ENCODE measurements around the gene TMEM45B.
"Not testable (repeated sequence)": the region's sequence is repeated elsewhere in the genome, so short reads cannot be mapped to it uniquely, and the experiment has no call there.

Gene TMEM45B

DNA sequence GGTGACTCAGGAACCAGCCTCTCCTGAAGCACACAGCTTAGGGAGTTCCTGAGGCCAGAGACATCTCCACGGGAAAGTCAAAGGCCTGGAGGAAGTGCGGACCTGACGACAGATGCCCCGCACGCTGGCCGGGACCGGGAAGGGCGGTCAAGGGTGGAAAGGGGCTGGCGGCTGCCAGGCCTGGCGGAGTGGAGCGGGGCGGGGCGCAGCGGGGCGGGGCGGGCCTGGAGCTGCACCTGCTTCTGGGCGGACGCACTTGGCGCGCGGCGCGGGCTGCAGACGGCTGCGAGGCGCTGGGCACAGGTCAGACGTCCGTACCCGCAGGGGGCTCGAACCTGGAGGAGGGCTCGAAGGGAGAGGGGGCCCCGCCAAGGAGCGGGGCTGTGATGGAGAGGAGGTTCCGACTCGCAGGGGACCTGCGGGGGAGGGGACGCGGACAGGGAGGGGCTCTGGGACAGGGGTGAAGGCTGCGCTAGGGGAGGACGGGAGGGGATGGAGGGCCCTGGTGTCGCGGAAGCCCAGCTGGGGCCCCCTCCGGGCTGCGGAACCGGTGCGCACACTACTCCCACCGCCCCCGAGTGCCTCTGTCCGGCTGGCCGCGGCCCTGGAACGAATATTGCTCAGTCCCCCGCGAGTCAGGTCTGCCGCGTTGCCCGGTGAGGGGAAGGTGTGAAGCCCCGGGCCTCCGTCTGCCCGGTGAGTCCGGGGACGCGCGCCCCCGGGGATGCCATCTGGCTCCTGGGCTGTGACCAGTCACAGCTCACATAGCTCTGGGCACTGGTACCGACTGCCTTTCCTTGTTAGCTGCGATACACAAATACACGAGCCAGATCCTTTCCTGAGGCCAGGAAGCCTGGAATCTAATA, at the start of gene TMEM45B:
Gene TMEM45B (plus strand): TSS at position 253 of the 866 bp plus-strand sequence. CDS start 36,635 bp downstream, outside the sequence.
- no peak for DNase-seq (ENCODE audit: low read depth in 2 of 2)

DNA sequence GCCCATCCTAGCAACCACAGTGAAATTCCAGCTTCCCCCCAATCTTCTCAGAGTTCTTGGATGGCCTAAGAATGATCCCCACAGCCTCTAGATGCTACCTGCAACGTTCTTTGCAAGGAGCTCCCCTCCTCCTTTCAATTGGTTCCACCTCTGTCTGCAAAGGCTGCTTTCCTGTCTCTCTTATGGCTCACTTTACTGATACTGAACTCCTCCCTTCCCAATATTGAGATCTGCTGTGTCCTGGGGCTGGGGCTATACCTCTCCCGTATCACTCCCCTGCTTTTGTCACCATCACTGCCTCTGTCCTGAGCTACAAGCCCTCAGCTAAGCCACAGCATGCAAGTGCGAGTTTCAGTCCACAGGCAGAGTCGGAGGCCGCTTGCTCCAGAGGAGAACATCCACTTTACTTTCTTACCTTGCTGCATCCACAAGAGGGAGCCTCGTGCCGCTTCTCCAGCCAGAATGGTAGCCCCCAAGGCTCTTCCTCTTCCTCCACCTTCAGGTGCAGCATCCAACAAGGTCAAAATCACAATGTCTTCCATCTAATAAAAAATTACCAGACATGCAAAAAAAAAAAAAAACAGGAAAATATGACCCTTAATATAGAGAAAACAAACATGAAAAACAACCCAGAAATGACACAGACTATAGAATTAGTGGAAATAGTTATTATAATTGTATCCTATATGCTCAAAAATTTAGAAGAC, 48.6 kb upstream of the TMEM45B start:
- DNase-seq (ENCODE audit: low read depth in 2 of 2): no peak

DNA sequence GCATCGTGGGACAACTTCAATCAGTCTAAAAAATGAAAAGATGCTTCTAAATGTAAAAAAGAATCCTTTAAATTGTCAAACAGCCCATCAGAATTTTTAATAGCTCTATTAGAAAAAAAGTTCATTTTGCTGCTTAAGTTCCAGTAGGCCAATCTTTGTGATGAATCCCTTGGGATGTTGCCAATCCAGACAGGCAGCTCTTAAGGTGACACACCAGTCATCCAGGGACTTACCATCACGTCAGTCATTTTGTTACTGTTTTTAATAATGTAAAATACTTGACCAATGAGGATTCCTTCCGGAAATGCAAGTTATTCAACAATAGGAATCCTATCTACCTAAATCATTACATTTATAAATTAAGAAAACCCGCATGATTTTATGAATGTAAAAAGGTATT, 47.8 kb upstream of the TMEM45B start:
- no peak for DNase-seq (ENCODE audit: low read depth in 2 of 2)

DNA sequence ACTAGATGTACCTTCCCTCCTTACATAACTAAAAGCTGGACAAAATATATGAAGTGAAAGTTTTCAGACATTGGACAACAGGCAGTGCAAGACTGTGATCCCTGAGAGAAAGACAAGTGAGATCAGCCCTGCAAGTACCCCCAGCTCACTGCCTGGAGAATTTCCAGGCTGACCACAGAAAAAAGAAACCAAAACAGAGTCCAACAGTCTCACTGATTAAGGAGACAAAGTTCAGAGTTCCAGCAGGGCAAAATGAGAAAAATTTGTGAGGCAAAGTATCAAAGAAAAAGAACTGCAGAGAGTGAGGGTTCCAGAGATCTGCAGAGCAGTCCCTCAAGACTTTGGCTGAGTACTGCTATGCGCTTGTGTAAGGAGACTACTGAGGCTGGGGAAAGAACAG, 47.3 kb upstream of the TMEM45B start:
- DNase-seq (ENCODE audit: low read depth in 2 of 2): no peak

DNA sequence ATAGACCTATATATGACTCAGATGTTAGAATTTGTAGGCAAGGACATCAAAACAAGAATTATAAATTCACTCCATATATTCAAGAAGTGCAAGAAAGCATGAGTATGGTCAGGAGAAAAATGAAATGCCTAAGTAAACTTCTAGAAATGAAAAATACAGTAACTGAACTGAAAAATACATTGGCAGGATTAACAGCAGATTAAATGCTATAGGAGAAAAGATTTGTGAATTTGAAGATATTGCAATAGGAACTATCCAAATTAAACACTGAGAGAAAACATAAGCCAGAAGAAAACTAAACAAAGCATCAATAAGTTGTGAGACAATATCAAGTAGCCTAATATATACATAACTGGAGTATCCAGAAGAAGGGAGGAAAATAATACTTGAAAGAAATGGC, 46.6 kb upstream of the TMEM45B start:
- DNase-seq (ENCODE audit: low read depth in 2 of 2): no peak

DNA sequence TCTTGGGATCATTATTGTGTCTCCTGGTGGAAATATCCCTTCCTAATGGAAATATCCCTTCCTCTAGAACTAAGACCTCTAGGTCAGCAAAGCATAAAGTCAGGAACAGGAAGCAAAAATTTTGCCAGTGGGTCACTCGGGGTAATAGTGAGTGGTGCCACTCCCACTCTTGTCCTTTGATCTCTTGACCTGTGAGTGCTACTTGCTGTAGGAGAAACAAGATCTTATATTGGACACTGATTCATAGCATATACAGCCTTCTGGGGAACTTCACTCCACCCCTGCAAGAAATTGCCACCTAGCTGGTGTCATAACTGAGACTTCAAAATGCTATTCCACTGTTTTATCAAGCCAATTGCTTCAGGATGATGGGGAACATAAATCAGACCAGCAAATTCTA, 44.7 kb upstream of the TMEM45B start:
- DNase-seq (ENCODE audit: low read depth in 2 of 2): no peak

DNA sequence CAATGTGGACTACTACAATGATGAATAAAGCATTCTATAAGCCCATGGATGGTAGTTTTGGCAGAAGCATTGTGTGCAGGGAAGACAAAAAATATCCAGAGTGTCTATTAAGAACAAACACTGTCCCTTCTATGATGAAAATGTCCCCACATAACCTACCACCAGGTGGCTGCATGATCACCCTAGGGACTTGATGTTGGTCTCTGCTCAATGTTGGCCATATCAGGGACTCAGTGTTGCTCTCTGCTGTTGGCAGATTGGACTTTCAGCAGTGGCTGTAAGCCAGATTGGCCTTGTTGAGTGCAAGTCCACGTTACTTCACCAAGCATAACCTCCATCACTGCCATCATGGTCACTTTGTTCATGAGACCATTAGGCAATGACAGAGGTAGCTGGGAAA, 44.2 kb upstream of the TMEM45B start:
- not testable (repeated sequence) for DNase-seq (ENCODE audit: low read depth in 2 of 2)

DNA sequence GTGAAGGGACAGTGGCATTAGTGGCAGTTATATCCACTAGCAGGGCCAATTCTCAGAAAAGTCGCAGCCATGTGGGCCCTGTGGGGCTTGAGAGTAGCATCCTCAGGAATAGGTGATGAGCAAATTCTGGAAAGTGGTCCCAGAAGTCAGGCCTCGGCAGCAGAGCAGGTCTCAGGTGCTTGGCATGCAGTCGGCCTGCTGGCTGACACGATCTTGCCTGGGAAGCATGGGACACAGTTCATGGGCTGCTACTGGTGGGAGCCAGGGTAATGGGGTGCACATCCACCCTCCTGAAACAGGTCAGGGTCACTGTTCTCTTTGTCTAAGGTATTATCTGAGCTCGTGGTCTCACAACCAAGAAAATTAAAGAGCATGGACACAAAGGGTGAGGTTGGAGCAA, 36.8 kb upstream of the TMEM45B start:
- DNase-seq (ENCODE audit: low read depth in 2 of 2): no peak

DNA sequence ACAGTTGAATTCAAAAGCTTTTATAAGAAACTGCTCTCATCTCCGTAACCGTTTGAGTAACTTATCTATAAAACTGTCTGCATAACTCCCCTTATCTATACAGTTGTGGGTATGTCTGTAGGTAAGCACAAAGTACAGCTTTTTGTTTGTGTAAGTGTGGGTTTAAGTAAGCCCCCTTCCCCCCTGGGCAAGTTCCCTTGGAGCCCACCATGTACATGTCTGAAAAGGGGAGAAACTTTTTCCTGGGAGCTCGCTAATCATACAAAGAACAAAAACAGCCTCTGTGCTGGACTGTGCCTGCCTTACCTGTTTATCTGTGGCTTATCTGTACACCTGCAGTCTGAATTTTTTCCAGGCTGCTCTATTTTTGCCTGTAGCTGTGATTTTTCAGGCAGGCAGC, 36.3 kb upstream of the TMEM45B start:
- no peak for DNase-seq (ENCODE audit: low read depth in 2 of 2)

DNA sequence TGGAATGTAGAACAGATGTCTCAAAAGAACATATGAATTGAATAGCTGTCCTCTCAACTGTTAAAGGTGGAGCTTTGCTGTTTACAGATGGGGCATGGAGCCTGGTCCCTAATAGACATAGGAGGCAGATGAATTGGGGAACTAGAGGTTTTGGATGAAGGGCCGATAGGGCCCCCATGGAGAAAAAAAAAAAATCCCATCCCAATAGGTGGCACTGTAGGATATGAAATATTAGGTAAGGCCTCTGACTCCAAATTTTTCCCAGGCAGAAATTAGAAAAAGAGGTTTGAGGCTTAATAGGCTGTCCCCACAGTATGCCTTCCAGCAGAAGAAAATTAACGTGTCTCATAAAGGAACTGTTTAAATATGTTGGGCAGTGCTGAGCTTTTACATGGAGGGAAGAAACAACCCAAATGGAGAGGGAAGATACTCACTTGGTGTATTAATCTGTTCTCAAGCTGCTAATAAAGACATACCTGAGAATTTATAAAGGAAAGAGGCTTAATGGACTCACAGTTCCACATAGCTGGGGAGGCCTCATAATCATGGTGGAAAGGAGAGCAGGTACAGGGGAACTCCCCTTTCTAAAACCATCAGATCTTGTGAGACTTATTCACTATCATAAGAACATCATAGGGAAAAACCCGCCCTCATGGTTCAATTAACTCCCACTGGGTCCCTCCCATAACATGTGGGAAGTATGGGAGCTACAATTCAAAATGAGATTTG, 30.1 kb upstream of the TMEM45B start:
- no peak for DNase-seq (ENCODE audit: low read depth in 2 of 2)

DNA sequence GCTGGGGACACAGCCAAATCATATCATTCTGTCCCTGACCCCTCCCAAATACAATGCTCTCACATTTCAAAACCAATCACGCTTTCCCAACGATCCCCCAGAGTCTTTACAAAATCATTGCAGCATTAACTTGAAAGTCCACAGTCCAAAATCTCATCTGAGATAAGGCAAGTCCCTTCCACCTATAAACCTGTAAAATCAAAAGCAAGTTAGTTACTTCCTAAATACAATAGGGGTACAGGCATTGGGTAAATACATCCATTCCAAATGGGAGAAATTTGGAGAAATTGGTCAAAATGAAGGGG, 29.6 kb upstream of the TMEM45B start:
- not testable (repeated sequence) for DNase-seq (ENCODE audit: low read depth in 2 of 2)

DNA sequence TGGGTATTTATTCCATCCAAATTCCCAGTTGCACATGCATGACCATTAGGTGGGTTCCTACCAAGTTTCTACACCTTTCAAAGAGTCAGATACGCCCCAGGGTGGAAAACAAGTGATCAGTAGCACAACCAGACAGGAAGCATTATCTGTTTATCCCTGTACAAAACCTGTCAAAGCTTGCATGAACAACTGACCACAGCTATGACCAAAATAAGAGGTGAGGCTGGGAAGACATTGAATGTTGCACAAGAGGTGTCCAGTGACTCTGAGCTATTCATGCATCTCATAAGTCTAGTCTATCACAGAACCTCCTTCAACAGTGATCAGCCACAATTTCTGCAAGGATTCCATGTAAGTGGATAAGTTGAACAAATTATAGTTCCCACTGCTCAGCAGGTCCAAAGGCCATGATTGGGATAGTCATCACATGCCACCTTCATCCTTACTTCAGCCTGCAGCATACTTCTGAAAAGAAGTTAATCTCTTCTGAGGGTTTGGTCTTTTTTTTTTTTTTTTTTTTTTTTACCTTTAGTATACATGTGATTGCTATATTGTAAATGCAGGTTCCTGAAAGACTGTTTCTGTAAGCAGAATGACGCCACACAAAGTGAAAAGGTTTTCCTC, 28.0 kb upstream of the TMEM45B start:
- DNase-seq (ENCODE audit: low read depth in 2 of 2): no peak

DNA sequence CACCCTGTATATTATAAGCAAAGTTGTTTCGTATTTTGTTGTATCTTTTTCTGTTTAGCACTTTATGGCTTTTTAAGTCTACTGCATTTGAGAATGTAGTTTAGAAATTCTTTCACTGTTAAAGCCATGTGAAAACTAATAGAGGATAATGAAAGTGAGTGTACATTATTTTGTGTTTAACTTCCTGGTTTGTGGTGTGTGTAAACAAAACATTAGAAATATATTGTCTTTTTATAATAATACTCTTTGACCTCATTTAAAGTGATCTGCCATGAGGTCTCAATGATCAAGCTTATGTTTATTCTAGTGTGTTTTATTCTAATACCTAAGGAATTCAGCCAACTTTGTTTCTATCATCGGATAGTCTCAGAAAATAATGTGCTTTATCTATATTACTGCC, 27.4 kb upstream of the TMEM45B start:
- no peak for DNase-seq (ENCODE audit: low read depth in 2 of 2)

DNA sequence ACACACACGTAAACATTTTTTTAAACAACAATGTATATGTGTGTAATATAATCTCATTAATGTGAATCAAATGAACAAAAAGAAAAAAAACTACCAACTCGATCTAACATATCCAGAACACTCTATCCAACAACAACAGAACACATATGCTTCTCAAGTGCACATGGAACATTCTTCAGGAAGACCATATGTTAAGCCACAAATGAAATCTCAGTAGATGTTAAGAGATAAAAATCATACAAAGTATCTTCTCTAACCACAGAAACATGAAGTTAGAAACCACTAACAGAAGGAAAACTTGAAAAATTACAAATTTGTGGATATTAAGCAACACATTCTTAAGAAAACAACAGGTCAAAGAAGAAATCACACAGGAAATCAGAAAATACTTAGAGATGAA, 25.5 kb upstream of the TMEM45B start:
- DNase-seq (ENCODE audit: low read depth in 2 of 2): no peak

DNA sequence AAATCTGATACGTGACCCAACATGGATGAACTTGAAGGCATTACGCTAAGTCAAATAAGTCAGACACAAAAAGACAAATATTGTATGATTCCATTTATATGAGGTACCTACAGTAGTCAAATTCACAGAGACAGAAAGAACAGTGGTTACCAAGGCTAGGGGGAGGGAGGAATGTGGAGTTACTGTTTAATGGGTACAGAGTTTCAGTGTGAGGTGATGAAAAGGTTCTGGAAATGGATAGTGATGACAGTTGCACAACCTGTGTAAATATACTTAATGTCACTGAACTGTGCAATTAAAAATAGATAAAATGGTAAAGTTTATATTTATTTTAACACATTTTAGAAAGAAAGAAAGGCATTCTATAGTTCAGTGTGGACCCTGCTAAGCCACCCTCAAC, 24.1 kb upstream of the TMEM45B start:
- no peak for DNase-seq (ENCODE audit: low read depth in 2 of 2)

DNA sequence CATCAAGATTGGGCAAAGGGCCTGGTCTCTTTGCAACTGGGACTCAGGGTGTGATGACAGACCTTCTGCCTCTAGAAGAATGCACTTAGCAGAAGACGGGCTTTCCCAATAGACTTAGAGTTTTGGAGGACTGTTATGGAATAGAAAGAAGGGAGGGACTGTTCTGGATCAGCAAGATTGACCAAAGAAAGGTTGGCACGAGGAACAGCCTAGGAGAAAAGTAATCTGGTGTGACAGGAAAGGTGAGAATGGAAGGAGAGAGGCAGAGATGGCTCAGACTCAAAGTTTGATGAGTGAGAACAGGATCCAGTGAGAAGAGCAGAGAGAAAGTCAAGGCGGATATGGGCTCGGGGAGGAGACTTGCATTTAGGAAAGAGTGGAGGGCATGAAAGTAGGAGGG, 23.0 kb upstream of the TMEM45B start:
- DNase-seq (ENCODE audit: low read depth in 2 of 2): no peak

DNA sequence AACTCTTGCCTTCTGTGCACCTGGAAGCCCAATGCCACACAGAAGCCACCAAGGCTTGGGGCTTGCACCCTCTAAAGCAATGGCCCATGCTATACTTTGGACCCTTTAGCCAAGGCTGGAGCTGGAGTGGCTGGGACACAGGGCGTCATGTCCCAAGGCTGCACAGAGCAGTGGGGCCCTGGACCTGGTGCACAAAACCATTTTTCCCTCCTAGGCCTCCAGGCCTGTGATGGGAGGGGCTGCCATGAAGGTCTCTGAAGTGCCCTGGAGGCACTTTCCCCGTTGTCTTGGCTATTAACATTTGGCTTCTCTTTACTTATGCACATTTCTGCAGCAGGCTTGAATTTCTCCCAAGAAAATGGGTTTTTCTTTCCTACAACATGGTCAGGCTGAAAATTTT, 20.6 kb upstream of the TMEM45B start:
- no peak for DNase-seq (ENCODE audit: low read depth in 2 of 2)

DNA sequence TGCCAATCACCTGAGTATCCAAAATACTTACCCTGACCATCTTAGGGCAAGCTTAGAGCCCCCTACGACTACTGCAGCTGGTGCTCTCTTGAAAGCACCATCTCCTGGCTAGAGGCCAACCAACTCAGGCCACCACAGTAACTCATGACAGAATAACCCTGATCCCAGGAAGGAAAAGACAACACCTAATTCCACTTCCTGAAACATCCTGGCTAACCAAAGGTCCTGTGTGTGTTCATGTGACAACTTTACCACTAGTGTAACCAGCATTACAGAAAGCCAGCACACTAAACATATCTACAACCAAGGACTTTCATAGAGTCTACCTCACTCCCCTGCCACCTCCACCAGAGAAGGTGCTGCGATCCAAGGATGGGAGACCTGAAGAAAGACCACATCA, 17.4 kb upstream of the TMEM45B start:
- no peak for DNase-seq (ENCODE audit: low read depth in 2 of 2)

DNA sequence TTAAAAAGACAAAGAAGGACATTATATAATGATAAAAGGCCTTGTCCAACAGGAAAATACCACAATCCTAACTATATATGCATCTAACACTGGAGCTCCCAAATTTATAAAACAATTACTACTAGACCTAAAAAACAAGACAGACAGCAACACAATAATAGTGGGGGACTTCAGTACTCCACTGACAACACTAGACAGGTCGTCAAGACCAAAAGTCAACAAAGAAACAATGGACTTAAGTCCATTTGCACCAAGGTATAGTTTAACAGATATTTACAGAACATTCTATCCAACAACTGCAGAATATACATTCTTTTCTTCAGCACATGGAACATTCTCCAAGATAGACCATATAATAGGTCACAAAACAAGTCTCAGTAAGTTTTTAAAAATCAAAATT, 15.5 kb upstream of the TMEM45B start:
- not testable (repeated sequence) for DNase-seq (ENCODE audit: low read depth in 2 of 2)

DNA sequence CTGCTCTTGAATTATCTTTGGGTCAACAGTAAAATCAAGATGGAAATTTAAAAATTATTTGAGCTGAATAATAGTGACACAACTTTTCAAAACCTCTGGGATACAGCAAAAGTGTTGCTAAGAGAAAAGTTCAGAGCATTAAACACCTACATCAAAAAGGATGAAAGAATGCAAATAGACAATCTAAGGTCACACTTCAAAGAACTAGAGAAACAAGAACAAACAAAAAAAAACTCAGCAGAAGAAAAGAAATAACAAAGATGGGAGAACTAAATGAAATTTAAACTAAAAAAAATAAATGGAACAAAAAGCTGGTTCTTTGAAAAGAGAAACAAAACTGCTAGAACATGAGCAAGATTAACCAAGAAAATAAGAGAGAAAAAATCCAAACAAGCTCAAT, 15.0 kb upstream of the TMEM45B start:
- DNase-seq (ENCODE audit: low read depth in 2 of 2): no peak

DNA sequence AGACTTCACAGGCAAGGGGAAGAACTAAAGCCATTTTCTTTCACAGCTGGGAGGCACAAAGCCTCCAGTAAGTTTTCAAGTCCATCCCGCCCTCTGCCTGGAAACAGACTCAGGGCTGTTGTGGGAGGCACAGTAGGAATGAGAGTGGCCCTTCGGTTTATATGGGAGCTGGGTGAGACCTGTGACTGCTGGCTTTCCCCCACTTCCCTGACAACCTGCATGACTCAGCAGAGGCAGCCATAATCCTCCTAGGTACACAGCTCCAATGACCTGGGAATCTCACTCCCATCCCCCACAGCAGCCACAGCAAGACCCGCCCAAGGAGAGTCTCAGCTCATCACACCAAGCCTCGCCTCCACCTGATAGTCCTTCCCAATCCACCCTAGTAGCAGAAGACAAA, 12.1 kb upstream of the TMEM45B start:
- DNase-seq (ENCODE audit: low read depth in 2 of 2): no peak

DNA sequence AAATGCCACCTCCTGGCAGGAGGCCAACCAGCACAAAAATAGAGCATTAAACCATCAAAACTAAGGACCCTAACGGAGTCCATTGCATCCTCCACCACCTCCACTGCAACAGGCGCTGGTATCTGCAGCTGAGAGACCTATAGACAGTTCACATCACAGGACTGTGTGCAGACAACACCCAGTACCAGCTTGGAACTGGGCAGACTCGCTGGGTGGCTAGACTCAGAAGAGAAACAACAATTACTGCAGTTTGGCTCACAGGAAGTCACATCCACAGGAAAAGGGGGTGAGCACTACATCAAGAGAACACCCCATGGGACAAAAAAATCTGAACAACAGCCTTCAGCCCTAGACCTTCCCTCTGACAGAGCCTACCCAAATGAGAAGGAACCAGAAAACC, 11.6 kb upstream of the TMEM45B start:
- DNase-seq (ENCODE audit: low read depth in 2 of 2): no peak

Measured in stimulated activated CD8-positive, alpha-beta memory T cell treated with anti-CD3 and anti-CD28 coated beads, Interleukin-15, amount 100 ng/mL, for 4 hours (primary cell).